GM12801 (cell line): ENCODE results near the gene RABGAP1.

Experiments used
- TF ChIP-seq, protein P1 (sequence below): IDR thresholded peaks from one replicate; pipeline ENCODE4 v1.5.1; 2011; ENCODE audit warnings: control low read depth; ENCODE audit not compliant: insufficient read length; ENCODE audit errors: extremely low read depth

RABGAP1 gene

DNA sequence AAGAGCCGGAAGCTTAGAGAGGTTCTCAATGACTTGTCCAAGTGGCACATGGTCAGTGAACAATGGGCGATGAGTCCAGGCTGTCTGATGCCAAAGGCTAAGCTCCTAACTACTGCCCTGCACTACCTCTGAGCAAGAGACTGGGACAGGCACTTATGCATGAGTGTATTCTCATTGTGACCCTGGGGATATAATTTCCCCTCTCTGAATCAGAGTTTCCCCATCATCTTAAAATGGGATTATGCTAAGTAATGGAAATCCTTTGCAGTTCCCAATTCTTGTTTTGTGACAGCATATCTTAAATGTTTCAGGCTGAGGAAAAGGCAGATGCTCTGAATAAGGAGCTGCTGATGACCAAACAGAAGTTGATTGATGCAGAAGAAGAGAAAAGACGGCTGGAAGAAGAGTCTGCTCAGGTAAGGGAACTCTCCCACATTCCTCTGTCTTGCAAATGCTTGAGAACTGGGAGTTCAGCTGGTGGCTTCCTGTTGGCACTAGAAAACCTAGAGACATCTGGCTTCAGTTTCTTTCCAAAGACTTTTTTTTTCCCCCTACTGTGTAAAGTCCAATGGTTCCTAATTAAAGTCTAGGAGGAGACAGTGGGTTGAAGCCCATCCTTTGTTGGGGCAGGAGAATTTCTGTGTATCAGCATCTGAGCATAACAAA lies 156.7 kb downstream of the RABGAP1 start:
- TF ChIP-seq, protein P1, sequence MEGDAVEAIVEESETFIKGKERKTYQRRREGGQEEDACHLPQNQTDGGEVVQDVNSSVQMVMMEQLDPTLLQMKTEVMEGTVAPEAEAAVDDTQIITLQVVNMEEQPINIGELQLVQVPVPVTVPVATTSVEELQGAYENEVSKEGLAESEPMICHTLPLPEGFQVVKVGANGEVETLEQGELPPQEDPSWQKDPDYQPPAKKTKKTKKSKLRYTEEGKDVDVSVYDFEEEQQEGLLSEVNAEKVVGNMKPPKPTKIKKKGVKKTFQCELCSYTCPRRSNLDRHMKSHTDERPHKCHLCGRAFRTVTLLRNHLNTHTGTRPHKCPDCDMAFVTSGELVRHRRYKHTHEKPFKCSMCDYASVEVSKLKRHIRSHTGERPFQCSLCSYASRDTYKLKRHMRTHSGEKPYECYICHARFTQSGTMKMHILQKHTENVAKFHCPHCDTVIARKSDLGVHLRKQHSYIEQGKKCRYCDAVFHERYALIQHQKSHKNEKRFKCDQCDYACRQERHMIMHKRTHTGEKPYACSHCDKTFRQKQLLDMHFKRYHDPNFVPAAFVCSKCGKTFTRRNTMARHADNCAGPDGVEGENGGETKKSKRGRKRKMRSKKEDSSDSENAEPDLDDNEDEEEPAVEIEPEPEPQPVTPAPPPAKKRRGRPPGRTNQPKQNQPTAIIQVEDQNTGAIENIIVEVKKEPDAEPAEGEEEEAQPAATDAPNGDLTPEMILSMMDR: no peak

DNA sequence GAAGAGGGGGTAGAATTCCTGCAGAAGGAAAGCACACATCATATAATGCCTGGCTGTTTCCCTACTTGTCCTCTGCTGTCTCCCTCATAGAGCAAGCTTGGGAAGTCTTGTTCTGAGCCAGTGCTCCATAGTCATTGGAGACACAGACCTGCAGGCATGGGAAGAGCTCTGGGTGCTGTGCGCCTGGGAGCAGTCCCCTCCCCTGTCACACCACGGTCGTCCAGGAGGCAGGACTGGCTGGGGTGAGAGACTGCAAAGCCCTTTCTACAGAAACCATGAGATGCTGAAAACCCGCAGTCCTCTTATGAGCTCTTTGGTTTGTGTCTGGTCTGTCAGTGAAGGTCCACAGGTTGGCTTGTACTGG lies 157.3 kb downstream of the RABGAP1 start:
- TF ChIP-seq, protein P1: no peak

DNA sequence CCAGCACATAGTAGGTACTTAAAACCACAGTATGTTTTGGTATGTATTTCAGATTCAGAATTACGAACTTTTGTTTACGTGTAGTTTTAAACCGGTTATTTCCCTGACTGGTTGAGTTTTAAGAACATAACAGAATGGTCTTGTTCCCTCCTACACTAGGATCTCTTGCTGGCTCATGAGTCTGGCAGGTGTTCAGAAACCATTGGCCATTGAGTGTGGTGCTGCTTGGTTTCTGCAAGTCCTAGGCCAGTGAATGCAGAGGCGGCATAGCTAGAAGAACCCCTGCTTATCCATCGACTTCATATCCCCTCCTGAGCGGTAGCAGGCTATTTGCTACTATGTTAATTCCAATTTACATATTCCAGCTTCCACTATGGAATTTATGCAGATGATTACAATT lies 158.2 kb downstream of the RABGAP1 start:
- TF ChIP-seq, protein P1: no peak

GRCh38 chr9:123099548-123099947 lies 158.7 kb downstream of the RABGAP1 start:
- TF ChIP-seq, protein P1: no peak

- TF ChIP-seq, protein P1: no peak
Measured at GRCh38 chr9:123102375-123103113, 161.7 kb downstream of the RABGAP1 start.

- TF ChIP-seq, protein P1: no peak
Measured at GRCh38 chr9:123104807-123105206, 164.0 kb downstream of the RABGAP1 start.

DNA sequence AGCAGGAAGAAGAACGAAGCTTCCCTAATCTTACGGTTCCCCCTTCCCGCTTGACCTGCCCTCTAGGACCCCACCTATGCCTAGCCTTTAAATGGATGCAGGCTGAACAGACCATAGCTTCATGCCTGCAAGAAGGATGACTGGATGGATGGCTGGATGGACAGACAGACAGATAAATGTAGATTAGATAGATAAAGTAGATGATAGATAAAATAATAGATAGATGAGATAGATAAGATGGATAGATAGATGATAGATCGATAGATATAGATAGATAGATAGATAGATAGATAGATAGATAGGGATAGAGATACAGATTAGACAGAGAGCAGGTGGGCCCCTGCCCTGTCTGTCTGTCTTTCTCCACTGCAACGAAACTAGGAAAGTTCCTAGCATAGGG lies 164.7 kb downstream of the RABGAP1 start:
- TF ChIP-seq, protein P1: no peak
